ENCODE measurements around the gene HOXA6. TPM values are rescaled to one million over a fixed set of nuclear protein-coding genes. Genes with fewer than 3 reads are reported as not detected.

HOXA6 gene
- total and polyA plus RNA-seq, 2 of the 4 experiments (the other 2 are of a cell fraction) = 1.4 to 1.8 TPM

- H3K27ac ChIP-seq (ENCODE audit: insufficient read depth, low read length) = peak overlapping the region; percentile 93
- DNase-seq = no peak
- dilution Hi-C loops (cut with HindIII; ENCODE audit: low sequenced_read_pairs, unreplicated experiment) = no loop called here
Measured at GRCh38 chr7:27141923-27142579, 5.5 kb downstream of the HOXA6 start.

More at GRCh38 chr7:27141923-27142579, 5.5 kb downstream of the HOXA6 start:
- peak; percentile 11; the same call in 1 of the 2 replicates for TF ChIP-seq MAFK (IDR thresholded peaks at IDR 0.05; ENCODE audit: low read depth, low read length)
- TF ChIP-seq NFE2L2 (IDR thresholded peaks at IDR 0.05; ENCODE audit: low read depth, low read length) = no peak
- TF ChIP-seq RCOR1 (IDR thresholded peaks at IDR 0.05; ENCODE audit: insufficient replicate concordance, low read length) = no peak
- TF ChIP-seq CTCF (conservative IDR thresholded peaks at IDR 0.05; ENCODE audit: low read depth, low read length) = peak; percentile 27; the same call in 1 of the 2 replicates
- TF ChIP-seq, protein P1, sequence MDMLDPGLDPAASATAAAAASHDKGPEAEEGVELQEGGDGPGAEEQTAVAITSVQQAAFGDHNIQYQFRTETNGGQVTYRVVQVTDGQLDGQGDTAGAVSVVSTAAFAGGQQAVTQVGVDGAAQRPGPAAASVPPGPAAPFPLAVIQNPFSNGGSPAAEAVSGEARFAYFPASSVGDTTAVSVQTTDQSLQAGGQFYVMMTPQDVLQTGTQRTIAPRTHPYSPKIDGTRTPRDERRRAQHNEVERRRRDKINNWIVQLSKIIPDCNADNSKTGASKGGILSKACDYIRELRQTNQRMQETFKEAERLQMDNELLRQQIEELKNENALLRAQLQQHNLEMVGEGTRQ (IDR thresholded peaks at IDR 0.05; ENCODE audit: low read depth, low read length) = no peak
- no peak for TF ChIP-seq CEBPB (IDR thresholded peaks at IDR 0.05; ENCODE audit: low read depth, low read length)
- TF ChIP-seq SMC3 (IDR thresholded peaks at IDR 0.05; ENCODE audit: low read depth, low read length) = peak; percentile 15; the same call in 1 of the 2 replicates
- TF ChIP-seq RAD21 (IDR thresholded peaks at IDR 0.05; ENCODE audit: low read length) = peak; percentile 20; the same call in 1 of the 2 replicates
- Histone ChIP-seq H3K9ac (ENCODE audit: low read depth, low read length) (peak overlapping the region; percentile 89), H3K27me3 (ENCODE audit: control insufficient read depth, insufficient read depth, low read length) (no peaks in the 10 kb centered on the region), H3K9me3 (ENCODE audit: control insufficient read depth, insufficient read depth, low read length) (no peaks in the 10 kb centered on the region), H2AFZ (replicated peaks; ENCODE audit: low read length, poor library complexity) (peak overlapping the region; percentile 90), H3K9me1 (ENCODE audit: insufficient read depth, low read length) (no peaks in the 10 kb centered on the region), H4K20me1 (ENCODE audit: insufficient read depth, low read length) (no peaks in the 10 kb centered on the region), H2BK120ac (ENCODE audit: low read depth, low read length) (peak overlapping the region; percentile 81), H4K91ac (ENCODE audit: insufficient read depth, low read depth, low read length) (peak overlapping the region; percentile 75), H2AK9ac (replicated peaks; ENCODE audit: low read depth, low read length, poor library complexity) (peak overlapping the region; percentile 82), H3K23ac (ENCODE audit: low read depth, low read length) (peak overlapping the region; percentile 99), H2BK5ac (ENCODE audit: low read depth, low read length, poor library complexity, severe bottlenecking) (peak overlapping the region; percentile 89), H4K8ac (ENCODE audit: low read depth in 2 of 2, low read length in 2 of 2) (peak overlapping the region; percentile 87; a peak in 3 of 4 replicates), H2BK15ac (ENCODE audit: low read depth, low read length) (peak overlapping the region; percentile 12; the same call in 2 of the 3 replicates), H3K36me3 (ENCODE audit: control insufficient read depth, insufficient read depth, low read length) (peaks cover 9% of the 10 kb centered on the region), H3K4me1 (ENCODE audit: control insufficient read depth, insufficient read depth, low read length) (peaks cover 14% of the 10 kb centered on the region; the same call in 1 of the 2 replicates), H3K4ac (ENCODE audit: low read depth, low read length) (peak overlapping the region; percentile 80), H3K56ac (ENCODE audit: extremely low read depth, insufficient read depth, low read length) (peak overlapping the region; percentile 92), H3K4me3 (ENCODE audit: insufficient read depth, low read depth, low read length) (peak overlapping the region; percentile 93), H2BK20ac (ENCODE audit: low read depth, low read length) (no peak overlapping the region), H3K18ac (ENCODE audit: low read depth, low read length) (peak overlapping the region; percentile 93), H2AK5ac (ENCODE audit: low read depth, low read length) (peak overlapping the region; percentile 62; the same call in 1 of the 2 replicates), H3K79me1 (ENCODE audit: low read depth in 1 of 2, low read length in 2 of 2) (peaks cover 9 to 38% of the 10 kb centered on the region in 2 experiments; a peak in 3 of 4 replicates), H3K4me2 (ENCODE audit: low read depth, low read length) (peak overlapping the region; percentile 94), H4K5ac (ENCODE audit: low read depth, low read length) (peak overlapping the region; percentile 14), H3K14ac (replicated peaks; ENCODE audit: low read depth, low read length) (peak overlapping the region; percentile 95)
- in situ Hi-C loops (cut with MboI; ENCODE audit: low sequenced_read_pairs) = loop anchor here (5.0 to 10.0 kb wide), 3 partner anchors 40 to 947 kb away; partner anchors contain the start of gene HOXA2
- CTCF ChIA-PET = interaction anchor here (0.6 to 2.0 kb wide), 13 partner anchors 9 to 772 kb away, joined by 3 to 9 read pairs (median 4); partner anchors contain the start of gene HOXA4
- POLR2A ChIA-PET (ENCODE audit: unreplicated experiment) = interaction anchor here (0.9 kb wide), 1 partner anchor 10 kb away, joined by 3 read pairs; no protein-coding TSS in a partner anchor
- no peak for ATAC-seq (ENCODE audit: low read depth)
- intact Hi-C loops (cut with micrococcal nuclease) = loop anchor here (5.0 kb wide), 1 partner anchor 1250 kb away; no protein-coding TSS in a partner anchor
- 3% methylated on average over 14 of the region's 30 CpGs; no CpG with 5 or more reads in 1 of the 2 experiments for WGBS, 2 experiments (ENCODE audit: extremely low coverage in 2 of 2, insufficient read length in 1 of 2)
- no TSS peak for BruUV-seq (replicated peaks)
